Ovary (tissue), 9 donors: ENCODE measurements around the gene BUD23. TPM values are rescaled to one million over a fixed set of nuclear protein-coding genes. Genes with fewer than 3 reads are reported as not detected.
"Not testable (repeated sequence)": the region's sequence is repeated elsewhere in the genome, so short reads cannot be mapped to it uniquely, and the experiment has no call there.

Source experiments
- DNase-seq, 5 donors: peaks; one replicate each; pipeline ENCODE4 v3.0.0-alpha.2; 2019 to 2020
- H3K27ac ChIP-seq, 2 donors: fragments of 200-600 bp; one replicate each; pipeline versions ENCODE4 v1.5.1 to v1.8.0; 2019 to 2022
- H3K27me3 ChIP-seq: fragments of 200-600 bp; one replicate; pipeline ENCODE4 v1.8.0; 2022
- H3K36me3 ChIP-seq: fragments of 200-600 bp; sonication (generic); one replicate; pipeline ENCODE4 v1.5.1; 2019
- H3K4me1 ChIP-seq: one replicate; pipeline ENCODE4 v1.8.1; 2013; ENCODE audit warnings: mild to moderate bottlenecking, moderate library complexity; ENCODE audit not compliant: insufficient read depth
- H3K4me3 ChIP-seq: fragments of 200-600 bp; sonication (generic); one replicate; pipeline ENCODE4 v1.5.1; 2017
- H3K9me3 ChIP-seq, 2 donors: fragments of 200-600 bp in 1 of 2; sonication (generic) in 1 of 2; one replicate each; pipeline versions ENCODE4 v1.5.1 to v1.8.1; 2013 to 2019; ENCODE audit warnings: mild to moderate bottlenecking in 1 of 2, moderate library complexity in 1 of 2
- CTCF ChIP-seq, 3 donors: fragments of 450-650 bp in 2 of 3; fragments of 200-600 bp in 1 of 3; IDR thresholded peaks; one replicate each; pipeline versions ENCODE4 v1.5.1 to v1.8.0; 2016 to 2022; ENCODE audit warnings: antibody characterized with exemption in 3 of 3, mild to moderate bottlenecking in 1 of 3
- EP300 ChIP-seq: sonication (generic); formaldehyde crosslinking; IDR thresholded peaks from one replicate; pipeline ENCODE4 v1.6.1; 2017; ENCODE audit warnings: antibody characterized with exemption
- POLR2A ChIP-seq: fragments of 450-650 bp; IDR thresholded peaks from one replicate; pipeline ENCODE4 v1.6.1; 2017; ENCODE audit warnings: antibody characterized with exemption, mild to moderate bottlenecking, moderate library complexity
- WGBS, 3 donors: extraction: QIAGEN DNeasy Blood & Tissue Kit in 1 of 3; methylation state at CpG; one replicate each; pipeline versions ENCODE4 v1.1.5 to v1.1.7; 2013 to 2017; 5-methylcytosine and 5-hydroxymethylcytosine counted together
- intact Hi-C, 4 donors: fragments of 100-400 bp; cut with DNase I; formaldehyde crosslinking; loops; one replicate each; pipeline versions ENCODE4 v1.11.0 to v1.15.1; 2022 to 2023
- polyA plus RNA-seq, 2 donors: library from polyadenylated mRNA; stranded (reverse); fragments of 200-250 nt in 1 of 2; fragments of 350-450 nt in 1 of 2; fragmentation: Illumina TruSeq in 1 of 2; extraction: RNeasy Lipid Tissue Mini Kit (QIAGEN cat#74804) in 1 of 2; gene quantifications; one replicate each; pipeline ENCODE4 v1.2.3, GENCODE V29; 2013 to 2014
- total RNA-seq, 7 donors: library from RNA; depleted of rRNA in 2 of 7; stranded (reverse); fragments of >200 nt in 2 of 7; fragmentation: NEBNext Ultra II Directional in 3 of 7; extraction: Animal tissue kit (Norgen Biotek cat#: 25700) in 3 of 7; gene quantifications; one replicate each; pipeline versions ENCODE4 v1.1.0 to v1.2.4, GENCODE V29; 2016 to 2023
- donor health status: DM: no; HTN: no; CAD: no; lungs with moderate emphysema.
- donor health status: DM: no; HTN: no; CAD: no.
- donor health status: Bipolar disorder and iron deficiency.
- donor health status: DM: yes; HTN: yes; CAD: no.
- donor health status: DM: no; HTN: no; CAD: no.
- donor health status: DM: yes; HTN: yes; CAD: no.

Gene BUD23
- total and polyA plus RNA-seq, 9 donors: 19.8 to 62.9 (median 52.3) TPM

GRCh38 chr7:73718905-73719805, 35.8 kb downstream of the BUD23 start, which contains the start of gene STX1A:
TSS of gene STX1A (minus strand) at chr7:73719669. CDS start at chr7:73719631, 38 bp downstream.
- H3K36me3 ChIP-seq: no peaks in the 10 kb centered on the region
- TF ChIP-seq EP300: no peak
- no peak for TF ChIP-seq POLR2A
- DNase-seq: peak; percentile 55 to 82 (median 58)
- H3K4me1 ChIP-seq: no peaks in the 10 kb centered on the region
- peak within 1 kb of the TSS; percentile 70 for H3K4me3 ChIP-seq
- WGBS, 3 donors: 1 to 2% (median 1%) methylated on average over 44 to 95 of the region's 96 CpGs
- no peak within 1 kb of the TSS for H3K27ac ChIP-seq
- H3K27me3 ChIP-seq: no peaks in the 10 kb centered on the region
- H3K9me3 ChIP-seq: no peaks in the 10 kb centered on the region
- intact Hi-C loops: no loop called here

GRCh38 chr7:73719806-73720169, 36.4 kb downstream of the BUD23 start:
- Histone ChIP-seq H3K36me3 (no peaks in the 10 kb centered on the region), H3K4me3 (peak overlapping the region; percentile 70), H3K27ac (no peak overlapping the region), H3K4me1 (no peaks in the 10 kb centered on the region), H3K27me3 (no peaks in the 10 kb centered on the region), H3K9me3 (no peaks in the 10 kb centered on the region)
- intact Hi-C loops: loop anchor here in 1 of 4 donors (10.0 kb wide), 1 partner anchor 55 kb away; the partner anchor contains the start of gene VPS37D
- DNase-seq: no peak
- 6 to 18% (median 7%) methylated on average over 6 to 16 of the region's 16 CpGs for WGBS, 3 donors
- TF ChIP-seq EP300 (no peak), POLR2A (no peak), CTCF (IDR thresholded peaks at IDR 0.05) (no peak)

- intact Hi-C loops: loop anchor here in 1 of 4 donors (10.0 kb wide), 1 partner anchor 56 kb away; the partner anchor contains the start of gene VPS37D
- not testable (repeated sequence) for H3K27me3 ChIP-seq, H3K4me1 ChIP-seq, H3K27ac ChIP-seq, H3K9me3 ChIP-seq, H3K36me3 ChIP-seq, DNase-seq, H3K4me3 ChIP-seq
- WGBS, 3 donors: 94 to 97% (median 96%) methylated on average over 9 of the region's 9 CpGs
Observed at GRCh38 chr7:73720443-73720842, 37.0 kb downstream of the BUD23 start.

- no peaks in the 10 kb centered on the region for H3K27me3 ChIP-seq
- H3K27ac ChIP-seq: no peak overlapping the region
- 44 to 50% (median 45%) methylated on average over 3 of the region's 3 CpGs for WGBS, 3 donors
- no peaks in the 10 kb centered on the region for H3K4me1 ChIP-seq
- TF ChIP-seq POLR2A: no peak
- no peak for TF ChIP-seq EP300
- no peak for TF ChIP-seq CTCF (IDR thresholded peaks at IDR 0.05)
- H3K36me3 ChIP-seq: no peaks in the 10 kb centered on the region
- no peak for DNase-seq
- H3K9me3 ChIP-seq: no peaks in the 10 kb centered on the region
- intact Hi-C loops: loop anchor here in 1 of 4 donors (10.0 kb wide), 1 partner anchor 57 kb away; the partner anchor contains the start of gene VPS37D
- H3K4me3 ChIP-seq: no peak overlapping the region
Observed at GRCh38 chr7:73721377-73721817, 38.0 kb downstream of the BUD23 start.

GRCh38 chr7:73722182-73722581, 38.8 kb downstream of the BUD23 start:
- not testable (repeated sequence) for H3K4me1 ChIP-seq
- intact Hi-C loops: loop anchor here in 1 of 4 donors (10.0 kb wide), 1 partner anchor 57 kb away; the partner anchor contains the start of gene VPS37D

More at GRCh38 chr7:73722182-73722581, 38.8 kb downstream of the BUD23 start:
- DNase-seq, H3K36me3 ChIP-seq, H3K9me3 ChIP-seq, H3K4me3 ChIP-seq, H3K27ac ChIP-seq, H3K27me3 ChIP-seq: not testable (repeated sequence)
- 76 to 85% (median 82%) methylated on average over 4 of the region's 4 CpGs for WGBS, 3 donors
